Measurements from ENCODE around the gene CCNJL.

GRCh38 chr5:160269017-160269416 is 43.3 kb downstream of the CCNJL start:
- no peak for TF ChIP-seq CTCF (IDR thresholded peaks at IDR 0.05)
- no peak for TF ChIP-seq ZFX (IDR thresholded peaks at IDR 0.05; ENCODE audit: borderline replicate concordance)

Measured in 22Rv1 (cell line).